HEK293 (cell line): ENCODE results near the gene NUSAP1.

Experiments
- CTCF ChIA-PET: fragments of 350-600 bp; formaldehyde crosslinking; extraction: SDS; loops from one replicate; lab custom pipeline; 2021; ENCODE audit warnings: antibody characterized with exemption; lab: Yijun Ruan, JAX
- POLR2A ChIA-PET: fragments of 300-600 bp; formaldehyde crosslinking; extraction: SDS; loops from one replicate; lab custom pipeline; 2020; ENCODE audit warnings: antibody characterized with exemption, inconsistent platforms; lab: Yijun Ruan, JAX
- H3K27ac ChIP-seq: fragments of 200-500 bp; sonication (Bioruptor generic); 2 replicates; pipeline ENCODE4 v1.5.1; 2014; ENCODE audit warnings: low read depth, low read length, control low read depth, inconsistent platforms; ENCODE audit errors: extremely low read depth
- H3K36me3 ChIP-seq, 2 experiments: fragments of 200-500 bp in 1 of 2; sonication (Bioruptor generic) in 1 of 2; 1 replicate in 1 of 2; 2 replicates in 1 of 2; pipeline ENCODE4 v1.5.1; 2014 to 2017; ENCODE audit warnings: inconsistent platforms in 2 of 2, low read length in 2 of 2; ENCODE audit not compliant: control insufficient read depth in 2 of 2, insufficient read depth in 1 of 2
- H3K4me1 ChIP-seq: fragments of 200-500 bp; sonication (Bioruptor generic); 2 replicates; pipeline ENCODE4 v1.5.1; 2014; ENCODE audit warnings: mild to moderate bottlenecking, low read length, inconsistent platforms; ENCODE audit not compliant: control insufficient read depth, insufficient read depth
- H3K4me3 ChIP-seq: 2 replicates; pipeline ENCODE4 v1.5.1; 2011; ENCODE audit warnings: low read depth, mild to moderate bottlenecking, control low read depth, low read length, moderate library complexity
- H3K9me3 ChIP-seq: fragments of 200-500 bp; sonication (Bioruptor generic); 2 replicates; pipeline ENCODE4 v1.5.1; 2014; ENCODE audit warnings: low read depth, low read length, inconsistent platforms; ENCODE audit not compliant: control insufficient read depth, insufficient read depth
- HOXA7 ChIP-seq: sonication (generic); formaldehyde crosslinking; IDR thresholded peaks from 2 replicates; pipeline ENCODE4 v1.8.1; 2022; ENCODE audit warnings: missing genetic modification reagents, borderline replicate concordance
- HOXD13 ChIP-seq: sonication (generic); formaldehyde crosslinking; IDR thresholded peaks from 2 replicates; pipeline ENCODE4 v1.8.0; 2022; ENCODE audit warnings: missing genetic modification reagents, borderline replicate concordance
- ZBTB20 ChIP-seq: fragments of 450-650 bp; formaldehyde crosslinking; IDR thresholded peaks from 2 replicates; pipeline ENCODE4 v1.5.1; 2016; ENCODE audit warnings: missing biosample characterization, missing genetic modification characterization
- ZFP37 ChIP-seq: fragments of 450-650 bp; formaldehyde crosslinking; IDR thresholded peaks from 2 replicates; pipeline ENCODE4 v1.5.1; 2016; ENCODE audit warnings: missing biosample characterization, missing genetic modification characterization
- ZFP69B ChIP-seq: fragments of 450-650 bp; formaldehyde crosslinking; IDR thresholded peaks from 2 replicates; pipeline ENCODE4 v1.5.1; 2016; ENCODE audit warnings: missing biosample characterization, missing genetic modification characterization
- ZNF175 ChIP-seq: fragments of 450-650 bp; formaldehyde crosslinking; IDR thresholded peaks from 2 replicates; pipeline ENCODE4 v1.5.1; 2016; ENCODE audit warnings: missing biosample characterization, missing genetic modification characterization
- ZNF2 ChIP-seq: fragments of 450-650 bp; formaldehyde crosslinking; IDR thresholded peaks from 2 replicates; pipeline ENCODE4 v1.5.1; 2016; ENCODE audit warnings: missing biosample characterization, missing genetic modification characterization
- ZNF37A ChIP-seq: fragments of 450-650 bp; IDR thresholded peaks from 2 replicates; pipeline ENCODE4 v1.5.1; 2018; ENCODE audit warnings: missing biosample characterization, missing genetic modification characterization
- ZNF416 ChIP-seq: fragments of 450-650 bp; formaldehyde crosslinking; IDR thresholded peaks from 2 replicates; pipeline ENCODE4 v1.5.1; 2016; ENCODE audit warnings: missing biosample characterization, missing genetic modification characterization
- ZNF423 ChIP-seq: fragments of 450-650 bp; formaldehyde crosslinking; IDR thresholded peaks from 2 replicates; pipeline ENCODE4 v1.5.1; 2016; ENCODE audit warnings: missing biosample characterization, missing genetic modification characterization
- ZNF514 ChIP-seq: fragments of 450-650 bp; formaldehyde crosslinking; IDR thresholded peaks from 2 replicates; pipeline ENCODE4 v1.5.1; 2016; ENCODE audit warnings: missing biosample characterization, missing genetic modification characterization
- ZNF596 ChIP-seq: fragments of 450-650 bp; IDR thresholded peaks from 2 replicates; pipeline ENCODE4 v1.5.0; 2018; ENCODE audit warnings: missing biosample characterization, mild to moderate bottlenecking, missing genetic modification characterization, moderate library complexity
- ZNF623 ChIP-seq: fragments of 450-650 bp; formaldehyde crosslinking; IDR thresholded peaks from 2 replicates; pipeline ENCODE4 v1.5.1; 2016; ENCODE audit warnings: missing biosample characterization, missing genetic modification characterization
- ZNF785 ChIP-seq: fragments of 450-650 bp; formaldehyde crosslinking; IDR thresholded peaks from 2 replicates; pipeline ENCODE4 v1.5.1; 2016; ENCODE audit warnings: missing biosample characterization, missing genetic modification characterization
- ZNF843 ChIP-seq: fragments of 450-650 bp; formaldehyde crosslinking; IDR thresholded peaks from 2 replicates; pipeline ENCODE4 v1.5.1; 2016; ENCODE audit warnings: missing biosample characterization, missing genetic modification characterization
- TF ChIP-seq, protein P1 (sequence below): fragments of 450-650 bp; formaldehyde crosslinking; IDR thresholded peaks from 2 replicates; pipeline ENCODE4 v1.5.1; 2016; ENCODE audit warnings: missing biosample characterization, missing genetic modification characterization
- TF ChIP-seq, protein P2 (sequence below): fragments of 450-650 bp; formaldehyde crosslinking; IDR thresholded peaks from 2 replicates; pipeline ENCODE4 v1.5.1; 2017; ENCODE audit warnings: missing biosample characterization, missing genetic modification characterization
- TF ChIP-seq, protein P3 (sequence below): fragments of 450-650 bp; formaldehyde crosslinking; conservative IDR thresholded peaks from 2 replicates; pipeline ENCODE4 v1.5.1; 2016; ENCODE audit warnings: low read depth, missing biosample characterization, missing genetic modification characterization
- TF ChIP-seq, protein P4 (sequence below): fragments of 450-650 bp; formaldehyde crosslinking; IDR thresholded peaks from 2 replicates; pipeline ENCODE4 v1.5.1; 2016; ENCODE audit warnings: missing biosample characterization, missing genetic modification characterization, low read depth
- TF ChIP-seq, protein P5 (sequence below): sonication (generic); formaldehyde crosslinking; IDR thresholded peaks from 2 replicates; pipeline ENCODE4 v1.8.1; 2022; ENCODE audit warnings: mild to moderate bottlenecking, moderate library complexity, missing genetic modification reagents
- TF ChIP-seq, protein P6 (sequence below): fragments of 450-650 bp; formaldehyde crosslinking; IDR thresholded peaks from 2 replicates; pipeline ENCODE4 v1.5.1; 2016; ENCODE audit warnings: missing biosample characterization, missing genetic modification characterization
- TF ChIP-seq, protein P7 (sequence below): fragments of 450-650 bp; IDR thresholded peaks from 2 replicates; pipeline ENCODE4 v1.5.1; 2018; ENCODE audit warnings: missing biosample characterization, mild to moderate bottlenecking, missing genetic modification characterization

NUSAP1 gene

DNA sequence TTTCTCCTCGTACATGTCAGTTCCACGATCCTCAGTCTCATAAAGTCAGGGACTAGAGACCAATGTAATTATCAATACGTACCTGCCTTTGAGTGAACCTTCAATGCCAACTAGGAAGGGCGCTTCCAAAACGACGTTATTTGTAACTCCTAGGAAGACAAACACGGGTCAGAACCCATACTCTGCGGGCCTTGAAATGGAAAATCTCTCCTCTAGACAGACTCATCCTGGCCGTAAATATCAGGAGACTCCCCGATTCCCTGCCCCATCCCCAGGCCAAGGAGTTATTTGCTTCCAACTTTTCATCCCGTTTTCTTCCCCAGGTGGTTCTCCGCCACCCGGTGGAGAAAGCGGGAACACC is 868 bp upstream of the NUSAP1 start (continued):
- TF ChIP-seq ZNF843 (tag by site-specific recombination), result no peak
- TF ChIP-seq, protein P1, sequence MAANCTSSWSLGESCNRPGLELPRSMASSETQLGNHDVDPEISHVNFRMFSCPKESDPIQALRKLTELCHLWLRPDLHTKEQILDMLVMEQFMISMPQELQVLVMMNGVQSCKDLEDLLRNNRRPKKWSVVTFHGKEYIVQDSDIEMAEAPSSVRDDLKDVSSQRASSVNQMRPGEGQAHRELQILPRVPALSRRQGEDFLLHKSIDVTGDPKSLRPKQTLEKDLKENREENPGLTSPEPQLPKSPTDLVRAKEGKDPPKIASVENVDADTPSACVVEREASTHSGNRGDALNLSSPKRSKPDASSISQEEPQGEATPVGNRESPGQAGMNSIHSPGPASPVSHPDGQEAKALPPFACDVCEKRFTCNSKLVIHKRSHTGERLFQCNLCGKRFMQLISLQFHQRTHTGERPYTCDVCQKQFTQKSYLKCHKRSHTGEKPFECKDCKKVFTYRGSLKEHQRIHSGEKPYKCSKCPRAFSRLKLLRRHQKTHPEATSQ (tag by site-specific recombination), result no peak
- TF ChIP-seq ZNF785 (tag by site-specific recombination), result no peak
- no peak for TF ChIP-seq ZNF37A
- TF ChIP-seq HOXA7 (CRISPR knock-in tag), result no peak
- TF ChIP-seq, protein P2, sequence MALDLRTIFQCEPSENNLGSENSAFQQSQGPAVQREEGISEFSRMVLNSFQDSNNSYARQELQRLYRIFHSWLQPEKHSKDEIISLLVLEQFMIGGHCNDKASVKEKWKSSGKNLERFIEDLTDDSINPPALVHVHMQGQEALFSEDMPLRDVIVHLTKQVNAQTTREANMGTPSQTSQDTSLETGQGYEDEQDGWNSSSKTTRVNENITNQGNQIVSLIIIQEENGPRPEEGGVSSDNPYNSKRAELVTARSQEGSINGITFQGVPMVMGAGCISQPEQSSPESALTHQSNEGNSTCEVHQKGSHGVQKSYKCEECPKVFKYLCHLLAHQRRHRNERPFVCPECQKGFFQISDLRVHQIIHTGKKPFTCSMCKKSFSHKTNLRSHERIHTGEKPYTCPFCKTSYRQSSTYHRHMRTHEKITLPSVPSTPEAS (tag by site-specific recombination), result no peak
- no peak for TF ChIP-seq ZNF596 (tag by site-specific recombination)
- no peak for TF ChIP-seq ZNF416 (tag by site-specific recombination)
- TF ChIP-seq, protein P3, sequence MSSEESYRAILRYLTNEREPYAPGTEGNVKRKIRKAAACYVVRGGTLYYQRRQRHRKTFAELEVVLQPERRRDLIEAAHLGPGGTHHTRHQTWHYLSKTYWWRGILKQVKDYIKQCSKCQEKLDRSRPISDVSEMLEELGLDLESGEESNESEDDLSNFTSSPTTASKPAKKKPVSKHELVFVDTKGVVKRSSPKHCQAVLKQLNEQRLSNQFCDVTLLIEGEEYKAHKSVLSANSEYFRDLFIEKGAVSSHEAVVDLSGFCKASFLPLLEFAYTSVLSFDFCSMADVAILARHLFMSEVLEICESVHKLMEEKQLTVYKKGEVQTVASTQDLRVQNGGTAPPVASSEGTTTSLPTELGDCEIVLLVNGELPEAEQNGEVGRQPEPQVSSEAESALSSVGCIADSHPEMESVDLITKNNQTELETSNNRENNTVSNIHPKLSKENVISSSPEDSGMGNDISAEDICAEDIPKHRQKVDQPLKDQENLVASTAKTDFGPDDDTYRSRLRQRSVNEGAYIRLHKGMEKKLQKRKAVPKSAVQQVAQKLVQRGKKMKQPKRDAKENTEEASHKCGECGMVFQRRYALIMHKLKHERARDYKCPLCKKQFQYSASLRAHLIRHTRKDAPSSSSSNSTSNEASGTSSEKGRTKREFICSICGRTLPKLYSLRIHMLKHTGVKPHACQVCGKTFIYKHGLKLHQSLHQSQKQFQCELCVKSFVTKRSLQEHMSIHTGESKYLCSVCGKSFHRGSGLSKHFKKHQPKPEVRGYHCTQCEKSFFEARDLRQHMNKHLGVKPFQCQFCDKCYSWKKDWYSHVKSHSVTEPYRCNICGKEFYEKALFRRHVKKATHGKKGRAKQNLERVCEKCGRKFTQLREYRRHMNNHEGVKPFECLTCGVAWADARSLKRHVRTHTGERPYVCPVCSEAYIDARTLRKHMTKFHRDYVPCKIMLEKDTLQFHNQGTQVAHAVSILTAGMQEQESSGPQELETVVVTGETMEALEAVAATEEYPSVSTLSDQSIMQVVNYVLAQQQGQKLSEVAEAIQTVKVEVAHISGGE (tag by site-specific recombination), result no peak
- no peak for TF ChIP-seq ZNF175 (tag by site-specific recombination)
- no peak for TF ChIP-seq ZNF423 (tag by site-specific recombination)
- TF ChIP-seq, all 188 proteins: peak for 4

DNA sequence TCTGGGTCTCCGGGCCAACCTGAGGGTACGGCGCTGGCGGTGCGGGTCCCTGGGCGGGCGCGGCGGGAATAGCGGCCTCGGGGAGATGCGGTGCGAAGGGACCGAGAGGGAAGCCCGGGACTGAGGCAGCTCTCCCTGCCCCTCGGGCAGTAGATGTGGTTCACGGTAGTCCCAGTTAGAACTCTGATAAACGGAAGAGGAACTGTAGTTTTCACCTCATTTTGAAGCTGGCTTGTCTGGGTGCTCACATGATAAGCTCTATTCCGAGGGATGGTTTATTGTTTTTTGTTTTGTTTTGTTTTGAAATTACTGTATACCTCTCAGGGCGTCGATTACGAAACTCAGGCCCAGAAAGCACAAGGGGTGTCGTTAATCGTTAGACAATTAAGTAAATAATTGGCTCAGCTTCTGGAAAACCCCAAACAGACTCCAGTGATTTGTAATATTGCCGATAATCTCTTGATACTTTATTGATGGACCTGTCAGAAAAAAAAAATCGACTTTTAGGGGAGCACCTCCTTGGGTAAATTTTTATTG is 413 bp downstream of the NUSAP1 start:
- CTCF ChIA-PET, result interaction anchor here (0.5 to 1.1 kb wide), 5 partner anchors 47 to 753 kb away, joined by 3 to 4 read pairs (median 3); no protein-coding TSS in a partner anchor
- TF ChIP-seq ZNF514 (tag by site-specific recombination) (no peak), ZNF623 (no peak), ZNF2 (tag by site-specific recombination) (0 out of 2 replicates have a peak, but pooled peaks have one; percentile 34), ZFP69B (tag by site-specific recombination) (peak; percentile 47; the same call in 1 of the 2 replicates), HOXD13 (CRISPR knock-in tag) (peak; percentile 4; the same call in 1 of the 2 replicates), ZFP37 (tag by site-specific recombination) (0 out of 2 replicates have a peak, but pooled peaks have one; percentile 52), ZBTB20 (tag by site-specific recombination) (peak; percentile 72)
- TF ChIP-seq, protein P4, sequence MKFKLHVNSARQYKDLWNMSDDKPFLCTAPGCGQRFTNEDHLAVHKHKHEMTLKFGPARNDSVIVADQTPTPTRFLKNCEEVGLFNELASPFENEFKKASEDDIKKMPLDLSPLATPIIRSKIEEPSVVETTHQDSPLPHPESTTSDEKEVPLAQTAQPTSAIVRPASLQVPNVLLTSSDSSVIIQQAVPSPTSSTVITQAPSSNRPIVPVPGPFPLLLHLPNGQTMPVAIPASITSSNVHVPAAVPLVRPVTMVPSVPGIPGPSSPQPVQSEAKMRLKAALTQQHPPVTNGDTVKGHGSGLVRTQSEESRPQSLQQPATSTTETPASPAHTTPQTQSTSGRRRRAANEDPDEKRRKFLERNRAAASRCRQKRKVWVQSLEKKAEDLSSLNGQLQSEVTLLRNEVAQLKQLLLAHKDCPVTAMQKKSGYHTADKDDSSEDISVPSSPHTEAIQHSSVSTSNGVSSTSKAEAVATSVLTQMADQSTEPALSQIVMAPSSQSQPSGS (tag by site-specific recombination), result no peak
- TF ChIP-seq, protein P5, sequence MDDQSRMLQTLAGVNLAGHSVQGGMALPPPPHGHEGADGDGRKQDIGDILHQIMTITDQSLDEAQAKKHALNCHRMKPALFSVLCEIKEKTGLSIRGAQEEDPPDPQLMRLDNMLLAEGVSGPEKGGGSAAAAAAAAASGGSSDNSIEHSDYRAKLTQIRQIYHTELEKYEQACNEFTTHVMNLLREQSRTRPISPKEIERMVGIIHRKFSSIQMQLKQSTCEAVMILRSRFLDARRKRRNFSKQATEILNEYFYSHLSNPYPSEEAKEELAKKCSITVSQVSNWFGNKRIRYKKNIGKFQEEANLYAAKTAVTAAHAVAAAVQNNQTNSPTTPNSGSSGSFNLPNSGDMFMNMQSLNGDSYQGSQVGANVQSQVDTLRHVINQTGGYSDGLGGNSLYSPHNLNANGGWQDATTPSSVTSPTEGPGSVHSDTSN (CRISPR knock-in tag), result no peak
- TF ChIP-seq, protein P6, sequence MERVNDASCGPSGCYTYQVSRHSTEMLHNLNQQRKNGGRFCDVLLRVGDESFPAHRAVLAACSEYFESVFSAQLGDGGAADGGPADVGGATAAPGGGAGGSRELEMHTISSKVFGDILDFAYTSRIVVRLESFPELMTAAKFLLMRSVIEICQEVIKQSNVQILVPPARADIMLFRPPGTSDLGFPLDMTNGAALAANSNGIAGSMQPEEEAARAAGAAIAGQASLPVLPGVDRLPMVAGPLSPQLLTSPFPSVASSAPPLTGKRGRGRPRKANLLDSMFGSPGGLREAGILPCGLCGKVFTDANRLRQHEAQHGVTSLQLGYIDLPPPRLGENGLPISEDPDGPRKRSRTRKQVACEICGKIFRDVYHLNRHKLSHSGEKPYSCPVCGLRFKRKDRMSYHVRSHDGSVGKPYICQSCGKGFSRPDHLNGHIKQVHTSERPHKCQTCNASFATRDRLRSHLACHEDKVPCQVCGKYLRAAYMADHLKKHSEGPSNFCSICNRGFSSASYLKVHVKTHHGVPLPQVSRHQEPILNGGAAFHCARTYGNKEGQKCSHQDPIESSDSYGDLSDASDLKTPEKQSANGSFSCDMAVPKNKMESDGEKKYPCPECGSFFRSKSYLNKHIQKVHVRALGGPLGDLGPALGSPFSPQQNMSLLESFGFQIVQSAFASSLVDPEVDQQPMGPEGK (tag by site-specific recombination), result 0 out of 2 replicates have a peak, but pooled peaks have one; percentile 15
- TF ChIP-seq, protein P7, sequence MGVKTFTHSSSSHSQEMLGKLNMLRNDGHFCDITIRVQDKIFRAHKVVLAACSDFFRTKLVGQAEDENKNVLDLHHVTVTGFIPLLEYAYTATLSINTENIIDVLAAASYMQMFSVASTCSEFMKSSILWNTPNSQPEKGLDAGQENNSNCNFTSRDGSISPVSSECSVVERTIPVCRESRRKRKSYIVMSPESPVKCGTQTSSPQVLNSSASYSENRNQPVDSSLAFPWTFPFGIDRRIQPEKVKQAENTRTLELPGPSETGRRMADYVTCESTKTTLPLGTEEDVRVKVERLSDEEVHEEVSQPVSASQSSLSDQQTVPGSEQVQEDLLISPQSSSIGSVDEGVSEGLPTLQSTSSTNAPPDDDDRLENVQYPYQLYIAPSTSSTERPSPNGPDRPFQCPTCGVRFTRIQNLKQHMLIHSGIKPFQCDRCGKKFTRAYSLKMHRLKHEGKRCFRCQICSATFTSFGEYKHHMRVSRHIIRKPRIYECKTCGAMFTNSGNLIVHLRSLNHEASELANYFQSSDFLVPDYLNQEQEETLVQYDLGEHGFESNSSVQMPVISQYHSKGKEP (tag by site-specific recombination), result no peak

More for the DNA sequence above, 413 bp downstream of the NUSAP1 start:
- Histone ChIP-seq H3K36me3 (peaks cover 8 to 14% of the 10 kb centered on the region in 2 experiments; a peak in 2 of 3 replicates), H3K9me3 (no peaks in the 10 kb centered on the region), H3K4me1 (no peaks in the 10 kb centered on the region), H3K4me3 (peak overlapping the region; percentile 94), H3K27ac (peak overlapping the region; percentile 92)
- POLR2A ChIA-PET, result interaction anchor here (0.6 to 1.8 kb wide), 17 partner anchors 8 to 875 kb away, joined by 3 to 13 read pairs (median 3); partner anchors contain the start of genes CHAC1, CHP1, EXD1 and RAD51
